Stimulated activated CD4-positive, alpha-beta T cell treated with anti-CD3 and anti-CD28 coated beads, Interleukin-15, amount 100 ng/mL, for 1 hour (primary cell): Measurements from ENCODE around the gene NBEA.

Experiments used
- DNase-seq, 2 donors: peaks; one replicate each; pipeline ENCODE4 v3.0.0-alpha.2; 2020; ENCODE audit warnings: low read depth in 1 of 2, low spot score in 1 of 2

Gene NBEA

DNA sequence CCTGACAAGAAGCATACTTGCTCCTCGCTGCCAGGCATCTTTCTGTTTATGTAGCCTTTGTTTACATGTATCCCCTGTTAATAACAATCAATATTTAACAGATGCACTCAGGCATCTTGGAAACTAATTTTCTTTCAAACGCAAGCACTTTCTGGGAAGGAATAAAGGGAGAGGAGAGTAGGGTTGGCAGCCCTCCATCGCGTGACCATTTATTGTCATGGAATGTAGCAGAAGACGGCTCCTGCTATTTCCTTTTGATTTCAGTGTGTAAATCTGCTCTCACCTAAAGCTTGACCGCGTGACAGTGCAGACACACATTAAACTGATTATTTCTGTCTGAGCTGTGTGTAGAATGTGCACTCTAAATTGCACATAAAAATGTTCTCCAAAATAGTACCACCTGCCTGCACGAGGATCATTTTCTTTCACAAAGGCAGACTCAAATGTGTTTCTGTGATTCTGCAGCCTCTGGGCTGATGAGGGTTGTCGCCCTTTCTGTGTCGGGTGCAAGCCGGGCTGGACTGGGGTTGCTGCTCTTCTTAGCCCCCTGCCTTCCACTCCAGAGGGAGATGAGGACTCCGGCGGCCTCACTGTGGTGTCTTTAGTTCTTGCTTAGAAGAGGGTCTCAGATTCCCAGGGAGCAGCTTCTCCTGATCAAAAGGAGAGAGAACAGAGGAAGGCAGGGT lies 757.9 kb downstream of the NBEA start:
- no peak for DNase-seq

DNA sequence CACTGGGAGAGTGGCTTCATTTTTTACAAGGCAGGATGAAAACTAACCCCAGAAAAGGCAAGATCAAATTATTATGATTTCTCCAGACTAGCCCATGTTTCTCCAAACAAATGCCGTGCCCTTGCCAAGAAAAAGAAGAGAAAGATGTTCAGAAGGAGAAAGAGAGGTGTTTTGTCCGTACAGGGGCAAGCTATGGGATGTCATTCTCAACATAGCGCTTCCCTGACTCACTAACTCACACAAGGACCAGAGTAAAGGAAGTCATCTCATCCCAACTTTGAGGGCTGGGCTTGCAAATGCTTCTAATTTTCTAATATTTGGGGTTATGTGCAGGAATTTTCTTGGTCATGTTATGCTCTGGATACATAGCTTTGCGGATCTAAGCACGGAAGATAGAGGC lies 758.6 kb downstream of the NBEA start:
- DNase-seq, result no peak

- DNase-seq, result no peak
Measured at GRCh38 chr13:35702316-35702715, 760.2 kb downstream of the NBEA start.

DNA sequence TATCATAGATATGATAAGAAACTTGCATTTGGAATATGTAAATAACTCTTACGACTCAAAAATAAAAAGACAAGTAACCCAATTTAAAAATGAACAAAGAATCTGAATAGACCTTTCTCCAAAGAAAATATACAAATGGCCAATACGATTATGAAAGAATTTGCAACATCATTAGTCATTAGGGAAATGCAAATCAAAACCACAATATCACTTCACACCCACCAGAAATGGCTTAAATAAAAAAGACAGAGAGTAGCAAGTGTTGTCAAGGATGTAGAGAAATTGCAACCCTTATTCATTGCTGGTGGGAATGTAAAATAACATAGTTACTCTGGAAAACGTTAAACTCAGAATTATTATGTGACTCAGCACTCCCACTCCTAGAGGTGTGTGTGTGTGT lies 761.0 kb downstream of the NBEA start:
- DNase-seq, result no peak

DNA sequence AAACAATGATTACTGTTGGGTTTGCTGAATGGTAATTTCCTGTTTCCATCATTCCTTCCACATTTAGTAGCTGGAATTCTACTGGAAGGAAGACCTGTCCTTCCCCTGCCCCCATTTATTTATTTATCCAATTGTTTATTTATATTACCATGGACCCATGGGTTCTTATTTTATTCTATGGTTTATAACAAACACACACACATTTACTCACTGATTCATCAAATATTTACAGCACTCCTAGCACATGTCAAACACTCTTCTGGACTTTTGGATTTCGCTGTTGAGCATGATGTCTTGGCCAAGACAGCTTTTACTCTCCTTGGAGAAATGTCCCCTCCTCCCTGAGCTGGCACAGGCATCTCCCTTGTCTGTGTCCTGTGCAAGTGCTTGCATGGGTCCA lies 762.3 kb downstream of the NBEA start:
- no peak for DNase-seq

DNA sequence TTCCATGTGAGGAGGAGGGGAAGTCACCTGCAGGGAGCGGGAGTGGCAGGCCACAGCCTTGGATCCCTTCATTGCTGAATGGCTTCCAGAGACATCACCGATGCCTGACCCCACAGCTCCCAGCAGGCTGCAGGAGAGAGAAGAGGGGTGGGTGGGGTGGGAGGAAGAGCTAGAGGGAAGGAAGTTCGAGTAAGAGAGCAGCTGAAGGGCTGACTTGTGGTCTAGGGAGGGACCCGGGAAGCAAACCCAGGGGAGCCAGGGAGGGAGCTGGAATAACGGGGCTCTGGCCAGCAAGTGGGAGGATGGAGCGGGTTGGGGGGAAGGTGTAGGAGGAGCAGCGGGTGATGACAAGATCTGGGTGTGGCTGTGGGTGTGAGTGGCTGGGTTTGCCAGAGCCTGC lies 764.2 kb downstream of the NBEA start:
- DNase-seq, result no peak

DNA sequence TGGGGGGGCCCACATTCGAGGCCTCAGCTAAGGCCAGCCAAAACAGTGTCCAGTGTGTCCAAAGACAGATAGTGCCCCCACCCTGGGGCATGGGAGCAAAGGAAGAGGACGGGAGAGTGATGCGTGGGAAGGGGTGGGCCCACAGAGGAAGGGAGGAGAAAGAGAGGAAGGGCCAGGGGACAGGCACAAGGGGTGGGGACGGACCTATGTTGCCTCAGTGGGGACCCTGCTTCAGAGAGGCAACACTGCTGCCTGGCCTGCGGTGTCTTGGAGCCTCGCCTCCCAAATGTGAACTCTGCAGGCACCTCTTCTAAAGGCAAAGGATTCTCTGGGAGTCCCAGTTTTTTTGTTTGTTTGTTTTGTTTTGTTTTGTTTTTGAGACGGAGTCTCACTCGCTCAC lies 764.7 kb downstream of the NBEA start:
- DNase-seq, result no peak

GRCh38 chr13:35711909-35712308 lies 769.8 kb downstream of the NBEA start:
- no peak for DNase-seq

DNA sequence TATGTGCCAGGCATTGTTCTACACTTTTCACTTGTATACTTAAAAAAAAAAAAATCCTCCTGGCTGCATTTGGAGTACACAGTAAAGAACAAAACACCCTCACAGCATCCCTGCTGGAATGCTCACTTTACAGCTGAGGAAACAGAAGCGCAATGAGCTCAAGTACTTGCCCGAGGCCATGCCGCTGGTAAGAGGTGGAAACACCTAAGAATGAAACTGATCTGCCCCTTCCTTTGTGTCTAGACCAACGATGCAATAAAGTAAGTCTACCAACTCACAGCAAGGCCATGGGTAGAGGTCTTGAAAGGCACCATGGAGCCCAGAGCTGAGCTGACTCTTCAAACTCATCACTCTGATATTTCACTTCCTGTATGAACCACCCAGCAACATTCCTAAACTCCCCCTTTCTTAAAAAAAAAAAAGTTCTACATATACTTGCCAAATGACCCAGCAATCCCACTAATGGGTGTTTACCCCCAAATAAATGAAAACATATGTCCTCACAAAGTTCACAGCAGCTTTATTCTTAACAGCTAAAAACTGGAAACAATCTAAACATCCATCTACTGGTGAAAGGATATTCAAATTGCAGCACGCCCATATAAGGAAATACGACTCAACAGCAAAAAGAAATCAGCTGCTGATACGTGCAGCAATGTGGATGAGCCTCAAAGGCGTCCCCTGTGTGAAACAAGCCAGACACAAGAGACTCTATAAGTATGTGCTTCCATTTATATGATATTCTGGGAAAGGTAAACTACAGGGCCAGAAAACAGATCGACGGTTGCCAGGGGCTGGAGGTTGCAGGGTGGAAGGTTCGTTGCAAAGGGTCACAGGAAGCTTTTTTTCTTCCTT lies 771.1 kb downstream of the NBEA start:
- DNase-seq, result no peak

DNA sequence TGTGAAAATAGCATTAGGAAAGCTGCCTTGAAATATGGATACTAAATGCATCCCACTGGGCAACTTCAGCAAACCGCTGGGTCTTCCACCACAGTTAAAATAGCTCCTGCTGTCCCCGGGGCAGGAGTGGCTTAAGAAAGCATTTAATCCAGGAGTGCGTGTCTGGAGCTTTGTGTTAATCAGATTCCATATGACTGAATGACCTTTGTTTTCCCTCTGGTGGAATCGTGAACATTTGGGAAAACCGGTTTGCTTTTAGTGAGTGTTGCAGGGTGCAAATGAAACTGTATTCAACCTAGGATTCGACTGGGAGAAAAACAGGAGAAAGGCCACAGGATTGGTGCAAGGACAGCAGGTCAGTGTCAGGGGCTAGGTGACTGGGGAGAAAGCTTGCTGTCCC lies 772.1 kb downstream of the NBEA start:
- no peak for DNase-seq

DNA sequence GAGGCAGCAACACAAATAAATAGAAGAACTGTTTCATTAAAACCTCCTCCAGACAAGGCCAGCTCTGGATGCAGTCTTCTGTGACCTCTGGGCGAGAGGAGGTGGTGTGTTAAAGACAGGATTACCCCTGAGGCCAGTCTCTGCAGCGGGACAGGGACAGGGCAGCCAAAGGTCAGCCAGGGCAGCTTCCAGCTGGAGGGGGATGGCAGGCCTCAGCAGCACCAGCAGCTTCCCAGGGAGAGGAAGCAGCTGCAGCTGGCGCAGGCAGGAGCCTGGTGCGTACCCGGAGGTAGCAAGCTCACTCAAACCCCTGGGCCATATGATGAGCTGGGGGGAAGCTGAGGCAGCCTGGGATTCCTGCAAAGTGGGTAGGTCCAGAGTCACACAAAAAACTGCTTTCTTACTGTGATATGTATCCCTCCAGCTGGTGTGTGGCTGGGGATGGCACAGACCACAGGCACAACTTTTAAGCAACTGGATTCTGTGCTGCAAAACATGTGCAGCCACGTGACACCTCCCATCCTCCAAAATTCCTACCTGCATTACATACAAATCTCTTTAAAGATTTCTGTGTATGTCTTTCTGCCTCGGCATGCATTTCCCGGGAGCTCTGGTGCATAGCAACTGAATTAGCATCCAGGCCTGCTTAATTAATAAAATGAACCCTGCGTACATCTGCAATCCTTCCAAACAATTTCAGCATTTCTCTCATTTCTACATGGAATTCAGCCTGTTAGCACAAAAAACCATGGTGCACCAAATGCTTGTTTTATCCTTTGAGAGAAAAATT lies 772.7 kb downstream of the NBEA start:
- no peak for DNase-seq

DNA sequence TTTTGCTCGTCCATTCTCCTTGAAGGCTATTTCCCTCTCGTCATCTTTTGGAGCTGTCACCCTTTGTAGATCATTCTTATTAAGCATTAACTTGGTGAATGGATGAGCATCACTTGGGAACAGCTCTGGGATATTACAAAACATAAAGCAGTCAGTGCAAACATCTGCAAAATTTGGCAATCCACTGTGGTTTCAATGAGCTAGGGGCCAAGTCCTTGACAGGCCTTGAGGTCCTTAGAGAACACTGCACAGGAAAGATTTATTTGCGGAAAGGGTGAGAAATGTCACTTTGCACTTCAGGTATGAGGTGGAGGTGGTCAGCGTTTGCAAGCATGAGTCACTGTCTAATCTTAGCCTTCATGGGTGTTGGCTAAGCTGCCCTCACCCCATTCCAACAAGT lies 774.1 kb downstream of the NBEA start:
- no peak for DNase-seq

GRCh38 chr13:35716729-35717128 lies 774.7 kb downstream of the NBEA start:
- DNase-seq, result no peak

- DNase-seq, result no peak
Measured at GRCh38 chr13:35718084-35718483, 776.0 kb downstream of the NBEA start.

DNA sequence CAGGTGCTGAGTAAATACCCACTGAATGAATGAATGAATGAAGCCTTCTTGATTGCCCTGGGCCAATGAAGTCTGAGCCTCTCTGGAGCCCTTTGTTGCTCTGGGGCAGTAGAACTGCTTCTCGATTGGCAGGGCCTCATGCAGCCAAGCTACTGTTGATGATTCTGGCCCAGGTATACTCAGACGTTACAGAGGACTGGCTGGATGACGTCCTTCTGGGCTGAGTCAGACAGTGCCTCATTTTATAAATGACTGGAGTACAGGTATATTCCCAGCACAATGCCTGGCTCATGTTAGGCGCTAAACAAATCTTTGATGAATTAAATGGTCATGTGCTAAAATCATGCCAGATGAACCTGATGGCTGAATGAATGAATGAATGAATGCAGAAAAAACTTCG lies 778.2 kb downstream of the NBEA start:
- DNase-seq, result no peak

DNA sequence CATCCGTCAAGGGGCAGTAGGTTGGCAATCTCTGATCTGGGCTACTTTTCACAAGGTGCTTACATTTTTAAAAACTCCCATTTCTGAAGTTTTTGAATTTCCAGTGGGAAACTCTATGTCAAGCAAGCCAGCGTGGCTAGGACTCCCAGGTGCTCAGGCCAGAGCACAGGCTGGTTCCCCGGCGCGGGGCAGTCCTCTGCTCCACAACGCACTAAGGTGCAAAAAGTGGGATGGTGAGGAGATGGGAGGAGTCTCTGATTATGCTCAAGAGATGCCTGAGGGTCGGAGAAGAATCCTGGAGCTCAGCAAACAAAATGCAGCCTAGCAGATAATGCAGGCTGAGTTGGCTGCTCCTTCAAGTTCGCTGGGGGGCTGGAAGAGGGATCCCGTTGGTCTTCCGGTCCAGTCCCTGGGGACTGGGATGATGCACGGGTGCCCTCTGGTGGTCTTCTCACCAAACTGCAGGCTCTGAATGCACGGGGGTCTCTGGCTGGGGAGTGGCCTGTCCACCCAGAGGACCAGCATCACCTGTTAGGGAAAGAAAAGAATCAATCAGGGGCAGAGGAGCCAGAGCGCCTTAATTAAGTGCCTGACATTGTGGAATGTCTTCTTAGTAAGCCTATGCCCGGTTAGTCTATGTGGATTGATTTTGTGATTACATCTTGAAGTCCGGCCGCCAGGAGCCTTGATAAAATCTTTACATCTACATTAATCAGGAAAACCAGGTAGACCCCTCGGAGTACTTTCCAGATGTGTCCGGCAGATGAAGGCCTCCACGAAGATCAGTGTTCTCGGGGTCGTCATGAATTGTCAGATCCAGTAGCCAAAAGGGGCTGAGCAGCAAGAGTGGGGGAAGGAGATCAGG lies 778.9 kb downstream of the NBEA start:
- DNase-seq, result no peak
